GM12874 (cell line): Measurements from ENCODE around the gene ORC3.

Experiments used
- TF ChIP-seq, protein P1 (sequence below): IDR thresholded peaks from 2 replicates; pipeline ENCODE4 v1.5.1; 2011; ENCODE audit warnings: low read depth, mild to moderate bottlenecking, control low read depth, low read length, moderate library complexity; ENCODE audit not compliant: insufficient read depth

Gene ORC3

DNA sequence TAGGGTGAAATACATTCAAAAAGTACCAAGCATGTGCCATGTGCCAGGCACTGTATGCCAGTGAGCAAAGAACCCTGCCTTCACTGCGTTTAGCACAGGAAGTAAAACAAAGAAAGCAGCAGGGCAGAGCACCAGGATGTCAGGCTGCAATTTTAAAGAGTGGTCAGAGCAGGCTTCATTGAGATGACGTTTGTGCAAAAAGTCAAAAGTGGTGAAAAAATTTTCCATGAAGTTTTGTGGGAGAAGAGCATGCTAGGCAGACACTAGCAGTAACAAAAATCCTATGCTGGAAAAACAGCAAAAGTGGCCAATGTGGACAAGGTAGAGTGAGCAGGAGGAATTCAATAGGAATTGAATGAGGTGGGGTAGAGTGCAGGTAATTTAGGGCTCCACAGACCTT lies 80.8 kb downstream of the ORC3 start:
- TF ChIP-seq, protein P1, sequence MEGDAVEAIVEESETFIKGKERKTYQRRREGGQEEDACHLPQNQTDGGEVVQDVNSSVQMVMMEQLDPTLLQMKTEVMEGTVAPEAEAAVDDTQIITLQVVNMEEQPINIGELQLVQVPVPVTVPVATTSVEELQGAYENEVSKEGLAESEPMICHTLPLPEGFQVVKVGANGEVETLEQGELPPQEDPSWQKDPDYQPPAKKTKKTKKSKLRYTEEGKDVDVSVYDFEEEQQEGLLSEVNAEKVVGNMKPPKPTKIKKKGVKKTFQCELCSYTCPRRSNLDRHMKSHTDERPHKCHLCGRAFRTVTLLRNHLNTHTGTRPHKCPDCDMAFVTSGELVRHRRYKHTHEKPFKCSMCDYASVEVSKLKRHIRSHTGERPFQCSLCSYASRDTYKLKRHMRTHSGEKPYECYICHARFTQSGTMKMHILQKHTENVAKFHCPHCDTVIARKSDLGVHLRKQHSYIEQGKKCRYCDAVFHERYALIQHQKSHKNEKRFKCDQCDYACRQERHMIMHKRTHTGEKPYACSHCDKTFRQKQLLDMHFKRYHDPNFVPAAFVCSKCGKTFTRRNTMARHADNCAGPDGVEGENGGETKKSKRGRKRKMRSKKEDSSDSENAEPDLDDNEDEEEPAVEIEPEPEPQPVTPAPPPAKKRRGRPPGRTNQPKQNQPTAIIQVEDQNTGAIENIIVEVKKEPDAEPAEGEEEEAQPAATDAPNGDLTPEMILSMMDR, result no peak

DNA sequence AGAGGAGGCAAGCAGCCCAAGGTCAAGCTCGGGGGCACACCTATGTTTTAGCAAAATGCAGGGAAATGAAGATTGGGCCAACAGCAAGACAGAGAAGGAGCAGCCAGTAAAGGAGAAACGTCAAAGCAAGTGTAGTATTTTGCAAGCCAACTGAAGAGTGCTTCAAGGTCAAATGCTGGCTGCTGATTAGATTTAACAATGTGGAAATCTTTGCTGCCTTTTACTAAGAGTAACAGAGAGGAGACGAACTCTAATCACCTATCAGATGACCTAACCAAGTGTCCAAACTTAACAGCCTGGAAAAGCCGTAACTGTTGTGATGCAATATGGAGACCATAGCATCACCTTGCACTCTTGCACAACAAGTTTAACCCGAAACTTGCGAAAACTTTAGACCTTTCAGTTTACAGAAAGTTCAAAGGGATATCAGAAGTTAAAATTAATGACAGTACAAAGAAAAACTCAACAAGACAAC lies 81.7 kb downstream of the ORC3 start:
- TF ChIP-seq, protein P1, result no peak

DNA sequence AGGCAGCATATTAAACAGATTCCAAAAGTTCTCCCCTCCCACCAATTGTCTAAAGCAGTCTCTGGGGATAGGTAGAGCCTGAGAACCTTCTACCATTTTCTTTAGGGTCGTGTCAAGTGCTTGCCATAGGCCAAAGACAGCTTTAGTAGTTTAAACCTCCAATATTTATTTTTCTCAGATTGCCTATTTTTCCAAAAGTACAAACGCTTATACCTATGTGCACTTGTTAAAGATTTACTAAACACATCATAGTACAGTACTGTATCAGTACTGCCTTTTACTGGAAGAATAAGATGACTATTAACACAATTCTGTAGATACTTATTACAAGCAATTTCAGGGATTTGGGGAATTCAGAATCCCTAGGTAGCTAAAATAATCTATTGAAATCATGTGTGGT lies 82.7 kb downstream of the ORC3 start:
- TF ChIP-seq, protein P1, result no peak

DNA sequence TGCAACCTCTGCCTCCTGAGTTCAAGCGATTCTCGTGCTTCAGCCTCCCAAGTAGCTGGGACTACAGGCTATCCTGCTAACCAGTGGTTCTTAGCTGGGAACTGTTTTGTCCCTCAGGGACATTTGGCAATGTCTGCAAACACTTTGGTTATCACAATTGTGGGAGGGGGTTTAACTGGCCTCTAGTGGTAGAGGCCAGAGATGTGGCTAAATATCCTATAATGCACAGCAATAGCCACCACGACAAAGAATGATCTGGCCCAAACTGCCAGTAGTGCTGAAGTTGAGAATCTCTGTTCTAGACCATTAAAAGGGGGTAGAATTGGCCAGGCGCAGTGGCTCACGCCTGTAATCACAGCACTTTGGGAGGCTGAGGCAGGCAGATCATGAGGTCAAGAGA lies 83.3 kb downstream of the ORC3 start:
- TF ChIP-seq, protein P1, result no peak

DNA sequence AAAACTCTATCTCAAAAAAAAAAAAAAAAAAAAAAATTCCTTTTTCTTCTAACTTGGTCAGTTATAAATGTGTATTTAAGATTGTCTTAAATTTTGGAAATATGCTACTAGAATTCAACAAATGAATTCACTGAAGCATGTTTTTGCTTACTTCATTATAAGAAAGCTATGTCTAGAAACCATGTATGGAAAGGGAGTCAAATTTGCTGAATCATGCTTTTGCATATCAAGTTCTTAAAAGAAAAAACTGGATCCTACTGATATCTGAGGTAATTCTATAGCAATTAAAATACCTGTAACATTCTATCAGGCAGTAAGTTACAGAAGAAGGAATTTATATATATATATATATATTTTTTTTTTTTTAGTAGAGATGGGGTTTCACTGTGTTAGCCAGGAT lies 84.4 kb downstream of the ORC3 start:
- TF ChIP-seq, protein P1, result no peak

DNA sequence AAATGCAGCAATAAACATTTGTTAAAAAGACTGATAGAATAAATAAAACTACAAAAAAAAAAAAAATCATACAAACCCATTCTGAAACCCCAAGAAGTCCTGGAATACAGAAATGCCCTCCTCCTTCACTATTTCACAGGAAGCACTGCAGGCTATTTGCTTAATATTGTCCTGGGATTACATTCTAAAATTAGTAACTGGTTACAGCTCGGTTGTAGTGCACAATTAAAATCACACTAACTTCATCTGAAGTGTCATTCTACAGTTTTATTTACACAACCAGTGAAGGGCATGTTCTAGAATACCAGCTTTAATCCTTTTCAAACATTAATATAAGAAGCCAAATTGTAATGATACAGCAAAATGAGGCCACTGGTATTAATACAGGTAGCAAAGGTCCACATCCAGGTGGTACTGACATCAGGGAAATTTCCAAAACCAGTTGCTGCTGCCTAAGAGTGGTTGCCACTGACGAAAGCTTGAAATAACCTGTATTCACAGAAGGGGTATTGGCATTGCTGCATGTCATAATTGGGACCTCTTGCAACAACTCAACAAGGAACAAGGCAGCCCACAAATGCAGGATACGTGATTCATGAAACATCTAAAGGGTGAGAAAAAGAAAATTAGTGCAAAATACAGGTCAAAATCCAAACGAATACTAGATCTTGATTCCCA lies 85.2 kb downstream of the ORC3 start:
- TF ChIP-seq, protein P1, result no peak

DNA sequence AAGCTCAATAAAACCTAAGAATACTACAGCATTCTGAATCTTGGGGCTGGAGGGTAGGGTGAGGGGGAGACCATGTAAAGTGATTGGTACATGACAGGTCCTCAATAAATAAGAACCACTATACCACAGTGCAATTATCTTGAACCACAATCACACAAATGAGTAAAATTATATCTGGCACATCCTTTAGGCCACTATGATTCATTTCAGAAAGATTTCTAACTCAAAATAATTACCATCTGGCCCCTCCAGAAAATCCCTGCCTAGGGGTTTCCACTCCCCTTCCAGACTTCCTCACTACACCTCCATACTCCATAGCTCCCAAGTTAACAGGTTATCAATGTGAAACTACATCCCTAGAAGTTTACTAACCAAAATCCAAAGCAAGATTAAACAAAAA lies 92.4 kb downstream of the ORC3 start:
- TF ChIP-seq, protein P1, result no peak

DNA sequence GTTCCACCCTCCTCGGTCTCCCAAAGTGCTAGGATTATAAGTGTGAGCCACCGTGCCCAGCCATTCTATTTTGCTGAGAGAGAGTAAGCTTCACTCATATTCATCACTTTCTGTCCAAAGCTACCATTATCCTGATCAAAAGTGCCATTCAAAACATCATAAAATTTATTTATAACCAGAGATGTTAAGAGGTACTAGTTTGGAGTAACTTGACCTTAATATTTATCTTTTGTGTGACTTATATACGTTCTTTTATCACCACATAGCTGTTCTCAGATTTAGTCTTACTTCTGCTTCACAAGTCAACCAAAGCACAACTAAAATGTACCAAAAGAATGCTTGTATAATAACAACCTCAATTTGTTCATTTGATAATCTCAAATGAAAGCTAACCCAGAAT lies 94.0 kb downstream of the ORC3 start:
- TF ChIP-seq, protein P1, result no peak
